ENCODE results near the gene ZNF613. TPM values are rescaled to one million over a fixed set of nuclear protein-coding genes. Genes with fewer than 3 reads are reported as not detected.

Gene ZNF613
- total RNA-seq, 3 donors from 2014 or later (not counting 1 experiment from before 2014, with no cell fraction given): 1.8 to 3.9 (median 2.5) TPM

DNA sequence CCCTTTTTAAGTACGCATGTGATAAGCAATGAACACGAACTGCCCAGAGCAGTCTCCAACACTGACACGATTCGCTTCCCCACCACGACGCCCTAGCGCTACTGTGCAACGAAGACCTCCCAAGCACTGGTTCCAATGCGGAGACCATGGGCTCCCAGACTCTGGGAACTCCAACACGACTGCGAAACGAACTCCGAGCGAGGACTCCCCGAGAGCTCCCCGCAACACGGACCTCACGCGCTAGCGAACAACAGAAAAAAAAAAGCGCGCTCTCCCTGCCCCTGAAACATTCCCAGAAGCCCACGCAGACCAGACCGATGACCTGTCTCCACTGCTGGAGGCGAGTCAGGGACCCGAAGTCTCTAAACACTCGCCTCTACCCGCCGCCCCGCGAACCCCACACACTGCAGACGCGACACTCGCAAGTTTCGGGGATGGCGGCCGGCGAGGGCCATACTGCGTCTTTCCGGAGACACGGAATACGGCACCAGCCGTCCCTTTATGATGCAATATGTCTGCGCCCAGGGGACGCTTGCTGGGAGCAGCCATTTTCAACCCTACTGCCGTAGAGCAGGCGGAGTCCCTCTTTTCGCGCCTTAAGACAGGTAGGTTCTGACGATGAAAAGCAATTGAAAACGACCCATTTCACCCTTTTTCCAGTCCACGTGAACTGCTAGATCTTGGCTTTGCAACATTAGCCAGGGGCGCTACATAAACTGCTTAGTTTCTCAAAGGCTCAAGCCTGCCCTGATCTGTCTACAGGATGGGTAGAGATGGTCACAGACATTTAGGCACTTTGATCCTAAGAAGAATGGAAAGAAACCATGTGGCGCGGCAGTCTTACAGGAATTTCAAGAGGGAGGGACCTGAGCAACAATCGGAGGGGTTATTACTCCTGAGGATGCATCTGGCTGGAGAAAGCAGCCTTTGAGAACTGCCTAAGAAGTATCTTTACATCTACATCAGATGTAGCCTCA, 39.5 kb upstream of the ZNF613 start, which contains the start of gene ZNF577:
Gene ZNF577, minus strand, starts transcription at position 430 of the 977 bp plus-strand sequence. CDS start 7,569 bp downstream, outside the sequence.
- Mint-ChIP-seq H3K4me1 (peaks cover 13 to 19% of the 10 kb centered on the region in 2 donors), H3K36me3 (peaks cover 50% of the 10 kb centered on the region), H3K27me3 (ENCODE audit: low read depth in 2 of 2) (no peaks in the 10 kb centered on the region), H3K9me3 (peaks cover 8 to 32% of the 10 kb centered on the region in 2 donors), H3K4me3 (peak within 1 kb of the TSS; percentile 100), H3K27ac (peak within 1 kb of the TSS; percentile 96 to 97)
- no peak for TF ChIP-seq CTCF (IDR thresholded peaks at IDR 0.05)
- H3K27me3 ChIP-seq (ENCODE audit: control insufficient read depth, insufficient read depth, low read length): no peaks in the 10 kb centered on the region
- peak within 1 kb of the TSS; percentile 54 for H3K4me3 ChIP-seq (ENCODE audit: low read length)
- peaks cover 62% of the 10 kb centered on the region for H3K9me3 ChIP-seq (ENCODE audit: control insufficient read depth, insufficient read depth, low read length)
- H3K36me3 ChIP-seq (ENCODE audit: control insufficient read depth, insufficient read depth, low read length): peaks cover 27% of the 10 kb centered on the region
- peak; percentile 73 to 74 for DNase-seq
- intact Hi-C loops (cut with micrococcal nuclease): loop anchor here (2.0 to 10.0 kb wide), 2 partner anchors 17 to 57 kb away; partner anchors contain the start of gene ZNF649
- H3K27ac ChIP-seq (ENCODE audit: low read length): peak within 1 kb of the TSS; percentile 50
- H3K4me1 ChIP-seq (ENCODE audit: control insufficient read depth, insufficient read depth, low read length): peaks cover 3% of the 10 kb centered on the region
- ATAC-seq: peak; percentile 85 to 97 (median 96)
- WGBS (ENCODE audit: insufficient coverage): 28% methylated on average over 56 of the region's 56 CpGs

DNA sequence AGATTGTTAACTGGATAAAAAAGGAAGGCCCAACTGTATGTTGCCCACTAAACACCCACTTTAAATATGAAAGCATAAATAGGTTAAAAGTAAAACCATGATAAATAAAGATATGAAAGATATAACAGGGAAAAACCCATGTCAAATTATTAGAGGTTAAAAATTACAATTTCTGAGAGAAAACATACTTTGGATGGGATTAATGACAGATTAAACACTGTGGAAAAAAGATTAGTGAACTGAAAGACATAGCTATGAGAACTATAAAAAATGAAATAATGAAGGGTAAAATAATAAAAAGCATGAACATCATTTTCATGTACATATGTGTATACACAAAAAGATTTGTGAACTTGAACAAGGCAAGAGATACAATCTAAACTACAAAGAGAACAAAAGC, 37.3 kb upstream of the ZNF613 start:
- no peaks in the 10 kb centered on the region for H3K27me3 ChIP-seq (ENCODE audit: control insufficient read depth, insufficient read depth, low read length)
- ATAC-seq: no peak
- Mint-ChIP-seq H3K9me3 (peaks cover 11 to 40% of the 10 kb centered on the region in 2 donors), H3K27me3 (ENCODE audit: low read depth in 2 of 2) (no peaks in the 10 kb centered on the region), H3K4me1 (peaks cover 19% of the 10 kb centered on the region in 2 donors), H3K36me3 (peaks cover 71% of the 10 kb centered on the region), H3K4me3 (no peak overlapping the region), H3K27ac (no peak overlapping the region)
- no peak for DNase-seq
- no peak overlapping the region for H3K4me3 ChIP-seq (ENCODE audit: low read length)
- H3K36me3 ChIP-seq (ENCODE audit: control insufficient read depth, insufficient read depth, low read length): peaks cover 47% of the 10 kb centered on the region
- H3K9me3 ChIP-seq (ENCODE audit: control insufficient read depth, insufficient read depth, low read length): peaks cover 70% of the 10 kb centered on the region
- TF ChIP-seq CTCF (IDR thresholded peaks at IDR 0.05): no peak
- intact Hi-C loops (cut with micrococcal nuclease): loop anchor here (10.0 kb wide), 1 partner anchor 55 kb away; no protein-coding TSS in a partner anchor
- no peak overlapping the region for H3K27ac ChIP-seq (ENCODE audit: low read length)
- H3K4me1 ChIP-seq (ENCODE audit: control insufficient read depth, insufficient read depth, low read length): peaks cover 3% of the 10 kb centered on the region

DNA sequence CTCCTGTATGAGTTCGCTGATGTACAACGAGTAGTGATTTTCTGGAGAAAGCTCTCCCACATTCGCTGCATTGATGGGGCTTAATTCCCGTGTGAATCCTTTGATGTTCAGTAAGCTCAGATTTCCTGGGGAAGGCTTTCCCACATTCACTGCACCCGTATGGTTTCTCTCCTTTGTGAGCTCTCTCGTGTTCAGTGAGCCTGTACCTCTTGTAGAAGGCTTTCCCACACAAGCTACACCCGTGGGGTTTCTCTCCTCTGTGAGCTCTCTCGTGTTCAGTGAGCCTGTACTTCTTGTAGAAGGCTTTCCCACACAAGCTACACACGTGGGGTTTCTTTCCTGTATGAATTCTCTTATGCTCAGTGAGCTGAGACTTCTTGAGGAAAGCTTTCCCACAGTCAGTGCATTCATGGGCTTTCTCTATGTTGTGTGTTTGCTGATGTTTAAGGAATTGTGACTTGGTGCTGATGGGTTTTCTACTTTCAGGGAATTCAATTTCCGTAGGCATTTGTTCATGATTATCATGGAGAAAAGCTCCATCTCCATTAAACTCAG, 36.0 kb upstream of the ZNF613 start:
- TF ChIP-seq CTCF (IDR thresholded peaks at IDR 0.05): no peak
- Histone ChIP-seq H3K4me3 (ENCODE audit: low read length) (no peak overlapping the region), H3K27ac (ENCODE audit: low read length) (no peak overlapping the region), H3K9me3 (ENCODE audit: control insufficient read depth, insufficient read depth, low read length) (peaks cover 78% of the 10 kb centered on the region), H3K27me3 (ENCODE audit: control insufficient read depth, insufficient read depth, low read length) (no peaks in the 10 kb centered on the region), H3K4me1 (ENCODE audit: control insufficient read depth, insufficient read depth, low read length) (peaks cover 3% of the 10 kb centered on the region), H3K36me3 (ENCODE audit: control insufficient read depth, insufficient read depth, low read length) (peaks cover 60% of the 10 kb centered on the region)
- Mint-ChIP-seq H3K27me3 (ENCODE audit: low read depth in 2 of 2) (no peaks in the 10 kb centered on the region), H3K9me3 (peaks cover 14 to 42% of the 10 kb centered on the region in 2 donors), H3K36me3 (peaks cover 74% of the 10 kb centered on the region), H3K4me1 (peaks cover 19% of the 10 kb centered on the region in 2 donors), H3K27ac (peak overlapping the region in 1 of 2 donors; percentile 43), H3K4me3 (no peak overlapping the region)
- DNase-seq (peak in 1 of 2 donors; percentile 18), ATAC-seq (no peak)
- intact Hi-C loops (cut with micrococcal nuclease): no loop called here
- 97% methylated on average over 9 of the region's 10 CpGs for WGBS (ENCODE audit: insufficient coverage)

All from natural killer cell (primary cell).